ENCODE data around the gene UBE2G2. TPM values are rescaled to one million over a fixed set of nuclear protein-coding genes. Genes with fewer than 3 reads are reported as not detected.

Gene UBE2G2
- total RNA-seq, 3 donors from 2014 or later = 84.8 to 128 (median 99.2) TPM

DNA sequence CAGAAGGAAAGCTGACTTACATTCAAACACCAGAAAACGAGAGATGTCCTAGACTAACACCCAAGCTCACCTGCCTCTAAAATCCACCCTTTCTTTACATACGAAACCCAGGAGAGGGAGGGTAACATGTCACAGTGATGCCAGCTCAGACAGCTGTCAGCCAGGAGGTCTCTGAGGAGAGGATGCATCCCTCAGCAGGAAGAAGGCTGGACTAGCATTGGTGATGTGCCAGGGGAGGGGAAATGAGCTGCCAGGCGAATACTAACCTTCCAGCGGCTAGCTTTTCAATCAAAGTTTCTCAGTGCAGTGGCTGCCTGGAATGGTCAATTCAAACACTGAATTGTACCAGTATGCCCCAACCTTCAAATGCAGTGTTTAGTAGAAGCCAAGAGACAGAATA is 3.6 kb upstream of the UBE2G2 start:
- Histone ChIP-seq H3K27ac (no peak overlapping the region), H3K9me3 (no peaks in the 10 kb centered on the region), H3K4me3 (no peak overlapping the region), H3K27me3 (no peaks in the 10 kb centered on the region), H3K36me3 (no peaks in the 10 kb centered on the region), H3K4me1 (peaks cover 0 to 6% of the 10 kb centered on the region in 2 donors)
- no peak for DNase-seq (ENCODE audit: low spot score in 2 of 2)
- no peak for TF ChIP-seq CTCF (IDR thresholded peaks at IDR 0.05)
- no peak for TF ChIP-seq POLR2AphosphoS5 (IDR thresholded peaks at IDR 0.05)
- no peak for TF ChIP-seq POLR2A (IDR thresholded peaks at IDR 0.05)
- intact Hi-C loops (cut with DNase I; ENCODE audit: low total_unique reads) = no loop called here

GRCh38 chr21:44804762-44805161 is 3.1 kb upstream of the UBE2G2 start:
- no peaks in the 10 kb centered on the region for H3K27me3 ChIP-seq
- H3K4me3 ChIP-seq = no peak overlapping the region
- H3K4me1 ChIP-seq = peaks cover 0 to 6% of the 10 kb centered on the region in 2 donors
- H3K27ac ChIP-seq = no peak overlapping the region
- no peaks in the 10 kb centered on the region for H3K36me3 ChIP-seq
- no peak for DNase-seq (ENCODE audit: low spot score in 2 of 2)
- no peaks in the 10 kb centered on the region for H3K9me3 ChIP-seq
- no peak for TF ChIP-seq CTCF (IDR thresholded peaks at IDR 0.05)
- no peak for TF ChIP-seq POLR2A (IDR thresholded peaks at IDR 0.05)
- no peak for TF ChIP-seq POLR2AphosphoS5 (IDR thresholded peaks at IDR 0.05)
- intact Hi-C loops (cut with DNase I; ENCODE audit: low total_unique reads) = loop anchor here (5.0 kb wide), 1 partner anchor 68 kb away; the partner anchor contains the start of gene PTTG1IP

DNA sequence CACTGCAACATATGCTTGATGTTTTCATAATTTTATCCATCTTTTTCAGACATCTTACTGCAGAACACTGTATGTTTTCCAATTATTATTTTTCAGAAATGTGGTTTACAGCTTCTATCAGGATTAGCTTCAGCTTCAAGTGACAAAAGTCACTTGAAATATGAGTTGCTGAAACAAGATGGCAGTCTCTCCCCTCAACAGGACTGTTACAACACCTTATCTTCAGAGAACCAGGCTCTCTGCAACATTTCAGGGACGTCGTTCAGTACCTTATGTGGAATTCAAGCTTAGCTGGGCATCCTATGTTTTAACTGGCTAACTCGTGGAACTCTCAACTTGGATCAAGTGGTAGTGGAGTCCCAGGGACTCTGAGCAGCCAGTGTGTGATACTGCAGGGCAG is 2.0 kb upstream of the UBE2G2 start:
- Histone ChIP-seq H3K9me3 (no peaks in the 10 kb centered on the region), H3K4me3 (no peak overlapping the region), H3K4me1 (peaks cover 0 to 6% of the 10 kb centered on the region in 2 donors), H3K27me3 (no peaks in the 10 kb centered on the region), H3K27ac (no peak overlapping the region), H3K36me3 (no peaks in the 10 kb centered on the region)
- intact Hi-C loops (cut with DNase I; ENCODE audit: low total_unique reads) = loop anchor here (5.0 kb wide), 1 partner anchor 69 kb away; the partner anchor contains the start of gene PTTG1IP
- no peak for DNase-seq (ENCODE audit: low spot score in 2 of 2)
- TF ChIP-seq CTCF (IDR thresholded peaks at IDR 0.05) (no peak), POLR2A (IDR thresholded peaks at IDR 0.05) (no peak), POLR2AphosphoS5 (IDR thresholded peaks at IDR 0.05) (no peak)

GRCh38 chr21:44802396-44803153 is 955 bp upstream of the UBE2G2 start:
- Histone ChIP-seq H3K36me3 (no peaks in the 10 kb centered on the region), H3K9me3 (no peaks in the 10 kb centered on the region), H3K27ac (peak overlapping the region; percentile 60 to 73), H3K4me1 (peaks cover 0 to 6% of the 10 kb centered on the region in 2 donors), H3K27me3 (no peaks in the 10 kb centered on the region), H3K4me3 (peak overlapping the region; percentile 80 to 93 (median 86))
- intact Hi-C loops (cut with DNase I; ENCODE audit: low total_unique reads) = loop anchor here (5.0 kb wide), 1 partner anchor 70 kb away; the partner anchor contains the start of gene PTTG1IP
- DNase-seq (ENCODE audit: low spot score in 2 of 2) = no peak
- TF ChIP-seq POLR2AphosphoS5 (IDR thresholded peaks at IDR 0.05) (no peak), POLR2A (IDR thresholded peaks at IDR 0.05) (no peak), CTCF (IDR thresholded peaks at IDR 0.05) (no peak)

DNA sequence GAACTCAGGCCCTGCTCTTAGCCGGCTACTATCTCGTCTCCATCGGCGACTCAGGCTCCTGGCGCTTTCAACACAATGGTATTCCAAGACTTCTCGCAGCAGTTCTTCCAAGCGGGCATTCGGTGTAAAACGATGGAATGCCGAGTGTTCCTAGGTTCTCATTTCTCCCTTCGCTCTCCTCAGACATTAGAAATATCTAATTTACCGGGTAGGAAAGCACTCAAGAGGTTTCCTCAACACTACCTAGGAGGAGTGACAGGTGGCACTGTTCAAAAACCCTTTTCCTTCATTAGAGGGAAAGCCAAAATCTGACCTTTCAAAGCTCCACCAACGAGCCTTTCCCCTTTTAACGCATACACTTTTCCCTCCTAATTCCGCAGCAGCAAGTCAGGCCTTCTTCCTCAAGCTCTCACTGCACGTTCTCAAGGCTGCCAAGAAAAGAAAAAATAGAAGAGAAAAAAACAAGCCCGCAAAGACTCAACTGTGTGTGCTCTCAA is 601 bp downstream of the UBE2G2 start:
- DNase-seq (ENCODE audit: low spot score in 2 of 2) = no peak
- Histone ChIP-seq H3K4me1 (peaks cover 0 to 6% of the 10 kb centered on the region in 2 donors), H3K9me3 (no peaks in the 10 kb centered on the region), H3K4me3 (peak overlapping the region; percentile 80 to 93 (median 86)), H3K36me3 (no peaks in the 10 kb centered on the region), H3K27me3 (no peaks in the 10 kb centered on the region), H3K27ac (peak overlapping the region; percentile 60 to 73)
- intact Hi-C loops (cut with DNase I; ENCODE audit: low total_unique reads) = loop anchor here (5.0 kb wide), 1 partner anchor 71 kb away; the partner anchor contains the start of gene PTTG1IP
- TF ChIP-seq POLR2AphosphoS5 (IDR thresholded peaks at IDR 0.05) (no peak), POLR2A (IDR thresholded peaks at IDR 0.05) (no peak), CTCF (IDR thresholded peaks at IDR 0.05) (peak in 1 of 3 donors; percentile 39)

Measured in breast epithelium (tissue), 4 donors.